HEK293 (cell line): ENCODE results near the gene HEBP2.

ENCODE experiments used
- CTCF ChIA-PET: fragments of 350-600 bp; formaldehyde crosslinking; extraction: SDS; loops from one replicate; lab custom pipeline; 2021; ENCODE audit warnings: antibody characterized with exemption; lab: Yijun Ruan, JAX
- POLR2A ChIA-PET: fragments of 300-600 bp; formaldehyde crosslinking; extraction: SDS; loops from one replicate; lab custom pipeline; 2020; ENCODE audit warnings: antibody characterized with exemption, inconsistent platforms; lab: Yijun Ruan, JAX
- H3K27ac ChIP-seq: fragments of 200-500 bp; sonication (Bioruptor generic); 2 replicates; pipeline ENCODE4 v1.5.1; 2014; ENCODE audit warnings: low read depth, low read length, control low read depth, inconsistent platforms; ENCODE audit errors: extremely low read depth
- H3K36me3 ChIP-seq, 2 experiments: fragments of 200-500 bp in 1 of 2; sonication (Bioruptor generic) in 1 of 2; 1 replicate in 1 of 2; 2 replicates in 1 of 2; pipeline ENCODE4 v1.5.1; 2014 to 2017; ENCODE audit warnings: inconsistent platforms in 2 of 2, low read length in 2 of 2; ENCODE audit not compliant: control insufficient read depth in 2 of 2, insufficient read depth in 1 of 2
- H3K4me1 ChIP-seq: fragments of 200-500 bp; sonication (Bioruptor generic); 2 replicates; pipeline ENCODE4 v1.5.1; 2014; ENCODE audit warnings: mild to moderate bottlenecking, low read length, inconsistent platforms; ENCODE audit not compliant: control insufficient read depth, insufficient read depth
- H3K4me3 ChIP-seq: 2 replicates; pipeline ENCODE4 v1.5.1; 2011; ENCODE audit warnings: low read depth, mild to moderate bottlenecking, control low read depth, low read length, moderate library complexity
- H3K9me3 ChIP-seq: fragments of 200-500 bp; sonication (Bioruptor generic); 2 replicates; pipeline ENCODE4 v1.5.1; 2014; ENCODE audit warnings: low read depth, low read length, inconsistent platforms; ENCODE audit not compliant: control insufficient read depth, insufficient read depth
- FEZF1 ChIP-seq: fragments of 450-650 bp; formaldehyde crosslinking; IDR thresholded peaks from 2 replicates; pipeline ENCODE4 v1.5.1; 2016; ENCODE audit warnings: missing biosample characterization, missing genetic modification characterization
- GLIS2 ChIP-seq: fragments of 450-650 bp; formaldehyde crosslinking; IDR thresholded peaks from 2 replicates; pipeline ENCODE4 v1.5.1; 2016; ENCODE audit warnings: missing biosample characterization, missing genetic modification characterization
- HOXC10 ChIP-seq: sonication (generic); formaldehyde crosslinking; IDR thresholded peaks from 2 replicates; pipeline ENCODE4 v1.8.1; 2023; ENCODE audit warnings: mild to moderate bottlenecking, missing genetic modification reagents
- HOXD13 ChIP-seq: sonication (generic); formaldehyde crosslinking; IDR thresholded peaks from 2 replicates; pipeline ENCODE4 v1.8.0; 2022; ENCODE audit warnings: missing genetic modification reagents, borderline replicate concordance
- ZBTB17 ChIP-seq: fragments of 450-650 bp; formaldehyde crosslinking; IDR thresholded peaks from 2 replicates; pipeline ENCODE4 v1.5.1; 2016; ENCODE audit warnings: missing biosample characterization, missing genetic modification characterization
- ZFHX2 ChIP-seq: fragments of 450-650 bp; formaldehyde crosslinking; conservative IDR thresholded peaks from 2 replicates; pipeline ENCODE4 v1.5.1; 2016; ENCODE audit warnings: missing biosample characterization, missing genetic modification characterization
- ZFP3 ChIP-seq: fragments of 450-650 bp; formaldehyde crosslinking; IDR thresholded peaks from 2 replicates; pipeline ENCODE4 v1.5.1; 2016; ENCODE audit warnings: low read depth, missing biosample characterization, missing genetic modification characterization
- ZNF138 ChIP-seq: fragments of 450-650 bp; formaldehyde crosslinking; IDR thresholded peaks from 2 replicates; pipeline ENCODE4 v1.5.1; 2016; ENCODE audit warnings: missing biosample characterization, missing genetic modification characterization, borderline replicate concordance
- ZNF362 ChIP-seq: fragments of 450-650 bp; formaldehyde crosslinking; IDR thresholded peaks from 2 replicates; pipeline ENCODE4 v1.5.1; 2016; ENCODE audit warnings: missing biosample characterization, missing genetic modification characterization
- ZNF654 ChIP-seq: fragments of 450-650 bp; formaldehyde crosslinking; IDR thresholded peaks from 2 replicates; pipeline ENCODE4 v1.5.1; 2016; ENCODE audit warnings: low read depth, missing biosample characterization, missing genetic modification characterization
- ZNF658 ChIP-seq: fragments of 450-650 bp; formaldehyde crosslinking; IDR thresholded peaks from 2 replicates; pipeline ENCODE4; 2016; ENCODE audit warnings: missing biosample characterization, missing genetic modification characterization
- TF ChIP-seq, protein P1 (sequence below): fragments of 450-650 bp; formaldehyde crosslinking; IDR thresholded peaks from 2 replicates; pipeline ENCODE4 v1.5.1; 2016; ENCODE audit warnings: missing biosample characterization, missing genetic modification characterization
- TF ChIP-seq, protein P2 (sequence below): fragments of 450-650 bp; formaldehyde crosslinking; IDR thresholded peaks from 2 replicates; pipeline ENCODE4 v1.5.1; 2016; ENCODE audit warnings: missing biosample characterization, missing genetic modification characterization
- TF ChIP-seq, protein P3 (sequence below): fragments of 450-650 bp; formaldehyde crosslinking; IDR thresholded peaks from 2 replicates; pipeline ENCODE4 v1.5.1; 2016; ENCODE audit warnings: missing biosample characterization, missing genetic modification characterization

Gene HEBP2

GRCh38 chr6:138426500-138427123 is 22.6 kb downstream of the HEBP2 start (continued):
- TF ChIP-seq ZNF362 (tag by site-specific recombination), result no peak

- Histone ChIP-seq H3K9me3 (no peaks in the 10 kb centered on the region), H3K4me1 (no peaks in the 10 kb centered on the region), H3K4me3 (no peak overlapping the region), H3K36me3 (peaks cover 0 to 43% of the 10 kb centered on the region in 2 experiments; a peak in 2 of 3 replicates), H3K27ac (no peak overlapping the region)
- POLR2A ChIA-PET, result no interaction called here
- TF ChIP-seq, protein P1, sequence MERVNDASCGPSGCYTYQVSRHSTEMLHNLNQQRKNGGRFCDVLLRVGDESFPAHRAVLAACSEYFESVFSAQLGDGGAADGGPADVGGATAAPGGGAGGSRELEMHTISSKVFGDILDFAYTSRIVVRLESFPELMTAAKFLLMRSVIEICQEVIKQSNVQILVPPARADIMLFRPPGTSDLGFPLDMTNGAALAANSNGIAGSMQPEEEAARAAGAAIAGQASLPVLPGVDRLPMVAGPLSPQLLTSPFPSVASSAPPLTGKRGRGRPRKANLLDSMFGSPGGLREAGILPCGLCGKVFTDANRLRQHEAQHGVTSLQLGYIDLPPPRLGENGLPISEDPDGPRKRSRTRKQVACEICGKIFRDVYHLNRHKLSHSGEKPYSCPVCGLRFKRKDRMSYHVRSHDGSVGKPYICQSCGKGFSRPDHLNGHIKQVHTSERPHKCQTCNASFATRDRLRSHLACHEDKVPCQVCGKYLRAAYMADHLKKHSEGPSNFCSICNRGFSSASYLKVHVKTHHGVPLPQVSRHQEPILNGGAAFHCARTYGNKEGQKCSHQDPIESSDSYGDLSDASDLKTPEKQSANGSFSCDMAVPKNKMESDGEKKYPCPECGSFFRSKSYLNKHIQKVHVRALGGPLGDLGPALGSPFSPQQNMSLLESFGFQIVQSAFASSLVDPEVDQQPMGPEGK (tag by site-specific recombination), result no peak
- TF ChIP-seq ZNF138 (tag by site-specific recombination) (no peak), ZNF658 (tag by site-specific recombination) (no peak), ZBTB17 (tag by site-specific recombination) (0 out of 2 replicates have a peak, but pooled peaks have one; percentile 15), ZFP3 (tag by site-specific recombination) (no peak), GLIS2 (tag by site-specific recombination) (no peak), HOXC10 (CRISPR knock-in tag) (no peak)
- TF ChIP-seq, protein P2, sequence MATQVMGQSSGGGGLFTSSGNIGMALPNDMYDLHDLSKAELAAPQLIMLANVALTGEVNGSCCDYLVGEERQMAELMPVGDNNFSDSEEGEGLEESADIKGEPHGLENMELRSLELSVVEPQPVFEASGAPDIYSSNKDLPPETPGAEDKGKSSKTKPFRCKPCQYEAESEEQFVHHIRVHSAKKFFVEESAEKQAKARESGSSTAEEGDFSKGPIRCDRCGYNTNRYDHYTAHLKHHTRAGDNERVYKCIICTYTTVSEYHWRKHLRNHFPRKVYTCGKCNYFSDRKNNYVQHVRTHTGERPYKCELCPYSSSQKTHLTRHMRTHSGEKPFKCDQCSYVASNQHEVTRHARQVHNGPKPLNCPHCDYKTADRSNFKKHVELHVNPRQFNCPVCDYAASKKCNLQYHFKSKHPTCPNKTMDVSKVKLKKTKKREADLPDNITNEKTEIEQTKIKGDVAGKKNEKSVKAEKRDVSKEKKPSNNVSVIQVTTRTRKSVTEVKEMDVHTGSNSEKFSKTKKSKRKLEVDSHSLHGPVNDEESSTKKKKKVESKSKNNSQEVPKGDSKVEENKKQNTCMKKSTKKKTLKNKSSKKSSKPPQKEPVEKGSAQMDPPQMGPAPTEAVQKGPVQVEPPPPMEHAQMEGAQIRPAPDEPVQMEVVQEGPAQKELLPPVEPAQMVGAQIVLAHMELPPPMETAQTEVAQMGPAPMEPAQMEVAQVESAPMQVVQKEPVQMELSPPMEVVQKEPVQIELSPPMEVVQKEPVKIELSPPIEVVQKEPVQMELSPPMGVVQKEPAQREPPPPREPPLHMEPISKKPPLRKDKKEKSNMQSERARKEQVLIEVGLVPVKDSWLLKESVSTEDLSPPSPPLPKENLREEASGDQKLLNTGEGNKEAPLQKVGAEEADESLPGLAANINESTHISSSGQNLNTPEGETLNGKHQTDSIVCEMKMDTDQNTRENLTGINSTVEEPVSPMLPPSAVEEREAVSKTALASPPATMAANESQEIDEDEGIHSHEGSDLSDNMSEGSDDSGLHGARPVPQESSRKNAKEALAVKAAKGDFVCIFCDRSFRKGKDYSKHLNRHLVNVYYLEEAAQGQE (tag by site-specific recombination), result no peak
- CTCF ChIA-PET, result interaction anchor here (0.6 to 7.5 kb wide), 18 partner anchors 14 to 345 kb away, joined by 3 to 125 read pairs (median 4); no protein-coding TSS in a partner anchor
Measured at GRCh38 chr6:138427701-138428100, 23.7 kb downstream of the HEBP2 start.

DNA sequence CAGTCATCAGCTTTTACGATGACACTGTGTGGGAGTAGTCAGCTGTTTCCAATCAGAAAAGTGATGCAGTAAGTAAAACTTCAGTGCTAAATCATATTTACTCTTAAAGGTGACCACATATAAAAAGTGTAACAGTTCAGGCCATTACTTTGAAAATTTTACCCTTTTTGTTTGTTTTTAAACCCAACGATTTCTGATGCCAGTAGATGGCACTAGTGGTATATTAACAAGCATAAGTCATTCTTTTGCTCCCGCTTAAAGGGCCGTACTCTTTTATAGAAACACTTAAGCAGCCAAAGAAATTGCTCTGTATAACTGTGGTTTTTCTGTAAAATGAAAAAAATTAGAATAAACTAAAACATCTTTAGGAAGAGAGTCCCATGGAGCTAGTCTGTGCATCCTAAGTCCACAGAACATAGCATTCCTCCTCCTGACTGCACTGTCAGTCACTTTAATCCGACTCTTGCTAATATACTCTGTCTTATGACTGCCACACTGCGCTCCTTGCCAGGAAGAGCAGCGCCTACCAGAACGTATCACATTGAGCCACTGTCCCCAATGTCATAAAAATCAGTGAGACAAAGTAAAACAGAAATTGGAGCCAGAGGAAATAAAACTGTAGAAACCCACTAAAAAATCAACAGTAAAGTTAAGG is 25.0 kb downstream of the HEBP2 start:
- H3K27ac ChIP-seq, result no peak overlapping the region
- peaks cover 0 to 42% of the 10 kb centered on the region in 2 experiments; a peak in 2 of 3 replicates for H3K36me3 ChIP-seq
- ChIA-PET CTCF (interaction anchor here (0.6 to 7.5 kb wide), 43 partner anchors 9 to 546 kb away, joined by 3 to 125 read pairs (median 4); no protein-coding TSS in a partner anchor), POLR2A (no interaction called here)
- no peak overlapping the region for H3K4me3 ChIP-seq
- no peaks in the 10 kb centered on the region for H3K9me3 ChIP-seq
- H3K4me1 ChIP-seq, result no peaks in the 10 kb centered on the region
- TF ChIP-seq HOXD13 (CRISPR knock-in tag), result no peak
- TF ChIP-seq ZNF654 (tag by site-specific recombination), result peak; percentile 93
- no peak for TF ChIP-seq ZFHX2 (tag by site-specific recombination)
- TF ChIP-seq, protein P3, sequence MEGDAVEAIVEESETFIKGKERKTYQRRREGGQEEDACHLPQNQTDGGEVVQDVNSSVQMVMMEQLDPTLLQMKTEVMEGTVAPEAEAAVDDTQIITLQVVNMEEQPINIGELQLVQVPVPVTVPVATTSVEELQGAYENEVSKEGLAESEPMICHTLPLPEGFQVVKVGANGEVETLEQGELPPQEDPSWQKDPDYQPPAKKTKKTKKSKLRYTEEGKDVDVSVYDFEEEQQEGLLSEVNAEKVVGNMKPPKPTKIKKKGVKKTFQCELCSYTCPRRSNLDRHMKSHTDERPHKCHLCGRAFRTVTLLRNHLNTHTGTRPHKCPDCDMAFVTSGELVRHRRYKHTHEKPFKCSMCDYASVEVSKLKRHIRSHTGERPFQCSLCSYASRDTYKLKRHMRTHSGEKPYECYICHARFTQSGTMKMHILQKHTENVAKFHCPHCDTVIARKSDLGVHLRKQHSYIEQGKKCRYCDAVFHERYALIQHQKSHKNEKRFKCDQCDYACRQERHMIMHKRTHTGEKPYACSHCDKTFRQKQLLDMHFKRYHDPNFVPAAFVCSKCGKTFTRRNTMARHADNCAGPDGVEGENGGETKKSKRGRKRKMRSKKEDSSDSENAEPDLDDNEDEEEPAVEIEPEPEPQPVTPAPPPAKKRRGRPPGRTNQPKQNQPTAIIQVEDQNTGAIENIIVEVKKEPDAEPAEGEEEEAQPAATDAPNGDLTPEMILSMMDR (tag by site-specific recombination), result peak; percentile 39
- peak; percentile 61 for TF ChIP-seq FEZF1
